Islet of Langerhans (tissue), 1 donor: ENCODE data around the gene VPS45.
"Not testable (repeated sequence)": the region's sequence is repeated elsewhere in the genome, so short reads cannot be mapped to it uniquely, and the experiment has no call there.

ENCODE experiments used
- FAIRE-seq: peaks from one replicate; lab custom pipeline; 2011; peaks lifted over from hg19 to GRCh38; lab: Jason Lieb, UNC

Gene VPS45

GRCh38 chr1:150161747-150162581 is 94.4 kb downstream of the VPS45 start:
- no peak for FAIRE-seq

GRCh38 chr1:150162582-150162861 is 94.9 kb downstream of the VPS45 start:
- FAIRE-seq = no peak

- no peak for FAIRE-seq
Measured at GRCh38 chr1:150162862-150163706, 95.5 kb downstream of the VPS45 start.

GRCh38 chr1:150164224-150164623 is 96.6 kb downstream of the VPS45 start:
- no peak for FAIRE-seq

- FAIRE-seq = no peak
Measured at GRCh38 chr1:150164779-150165178, 97.2 kb downstream of the VPS45 start.

GRCh38 chr1:150165622-150166612 is 98.3 kb downstream of the VPS45 start:
- FAIRE-seq = no peak

GRCh38 chr1:150168960-150169601 is 101.5 kb downstream of the VPS45 start:
- no peak for FAIRE-seq

GRCh38 chr1:150171801-150172200 is 104.2 kb downstream of the VPS45 start:
- no peak for FAIRE-seq

GRCh38 chr1:150173141-150173585 is 105.6 kb downstream of the VPS45 start:
- no peak for FAIRE-seq

- FAIRE-seq = no peak
Measured at GRCh38 chr1:150176593-150176992, 109.0 kb downstream of the VPS45 start.

GRCh38 chr1:150178548-150178947 is 111.0 kb downstream of the VPS45 start:
- no peak for FAIRE-seq

GRCh38 chr1:150179867-150180266 is 112.3 kb downstream of the VPS45 start:
- FAIRE-seq = no peak

GRCh38 chr1:150180474-150180873 is 112.9 kb downstream of the VPS45 start:
- no peak for FAIRE-seq

GRCh38 chr1:150182247-150182646 is 114.7 kb downstream of the VPS45 start:
- FAIRE-seq = no peak

- FAIRE-seq = no peak
Measured at GRCh38 chr1:150183061-150183460, 115.5 kb downstream of the VPS45 start.

GRCh38 chr1:150185481-150185880 is 117.9 kb downstream of the VPS45 start:
- no peak for FAIRE-seq

GRCh38 chr1:150186438-150186788 is 118.8 kb downstream of the VPS45 start:
- not testable (repeated sequence) for FAIRE-seq

GRCh38 chr1:150186789-150187559 is 119.4 kb downstream of the VPS45 start:
- FAIRE-seq = peak; percentile 17

GRCh38 chr1:150187560-150187931 is 120.0 kb downstream of the VPS45 start:
- FAIRE-seq = no peak

- FAIRE-seq = no peak
Measured at GRCh38 chr1:150192012-150192411, 124.4 kb downstream of the VPS45 start.

- FAIRE-seq = no peak
Measured at GRCh38 chr1:150194381-150195031, 126.9 kb downstream of the VPS45 start.
